CD4-positive, alpha-beta T cell (primary cell): ENCODE results near the gene MLKL. TPM values are rescaled to one million over a fixed set of nuclear protein-coding genes. Genes with fewer than 3 reads are reported as not detected.

Experiments
- ATAC-seq: fragments of 200-7000 bp; cut with Tn5 transposase; one replicate; pipeline ENCODE4 v1.10.0; 2022; ENCODE audit warnings: mild to moderate bottlenecking; ENCODE audit not compliant: poor library complexity
- CTCF ChIA-PET: fragments of 350-600 bp; sonication (Branson Sonifier 250); formaldehyde crosslinking; loops from one replicate; lab custom pipeline; 2021; ENCODE audit warnings: antibody characterized with exemption, inconsistent platforms; lab: Charles Lee
- POLR2A ChIA-PET: fragments of 350-600 bp; sonication (Branson Sonifier 250); formaldehyde crosslinking; loops from one replicate; lab custom pipeline; 2021; ENCODE audit warnings: antibody characterized with exemption, inconsistent platforms; lab: Charles Lee
- DNase-seq, 14 experiments: peaks; one replicate each; pipeline ENCODE4 v3.0.0-alpha.2; 2013 to 2020; ENCODE audit warnings: mixed read lengths in 2 of 14
- H3K27ac ChIP-seq, 2 donors: one replicate each; pipeline versions ENCODE4 v1.5.1 to v1.7.0; 2013; ENCODE audit warnings: low read length in 2 of 2, low read depth in 1 of 2, mild to moderate bottlenecking in 1 of 2
- H3K27me3 ChIP-seq, 2 experiments: 1 replicate in 1 of 2; 2 replicates in 1 of 2; pipeline versions ENCODE4 v1.6.1 to v1.7.0; 2013; ENCODE audit warnings: low read length in 2 of 2, control low read depth in 1 of 2, mild to moderate bottlenecking in 1 of 2, moderate library complexity in 1 of 2; ENCODE audit not compliant: insufficient read depth in 2 of 2, control insufficient read depth in 1 of 2
- H3K36me3 ChIP-seq: one replicate; pipeline ENCODE4 v1.6.1; 2013; ENCODE audit warnings: low read length, control low read depth; ENCODE audit not compliant: insufficient read depth
- H3K4me1 ChIP-seq: one replicate; pipeline ENCODE4 v1.6.1; 2013; ENCODE audit warnings: low read length, control low read depth; ENCODE audit not compliant: insufficient read depth
- H3K4me3 ChIP-seq: one replicate; pipeline ENCODE4 v1.5.1; 2013; ENCODE audit warnings: mild to moderate bottlenecking, low read length, moderate library complexity
- H3K9me3 ChIP-seq, 2 experiments: 1 replicate in 1 of 2; 2 replicates in 1 of 2; pipeline versions ENCODE4 v1.6.1 to v1.7.0; 2013; ENCODE audit warnings: low read length in 2 of 2, mild to moderate bottlenecking in 2 of 2, control low read depth in 1 of 2, moderate library complexity in 1 of 2; ENCODE audit not compliant: control insufficient read depth in 1 of 2, insufficient read depth in 1 of 2
- H3K27ac Mint-ChIP-seq: one replicate; pipeline ENCODE4 v1.8.0; 2020; ENCODE audit warnings: mixed read lengths
- H3K27me3 Mint-ChIP-seq: one replicate; pipeline ENCODE4 v1.8.0; 2021; ENCODE audit warnings: mixed read lengths
- H3K36me3 Mint-ChIP-seq: one replicate; pipeline ENCODE4 v1.8.0; 2021; ENCODE audit warnings: low read depth, mixed read lengths
- H3K4me1 Mint-ChIP-seq: one replicate; pipeline ENCODE4 v1.8.0; 2021; ENCODE audit warnings: low read depth, mixed read lengths
- H3K4me3 Mint-ChIP-seq: one replicate; pipeline ENCODE4 v1.8.0; 2020; ENCODE audit warnings: mild to moderate bottlenecking, mixed read lengths
- H3K9me3 Mint-ChIP-seq: one replicate; pipeline ENCODE4 v1.8.0; 2020; ENCODE audit warnings: mixed read lengths
- CTCF ChIP-seq: fragments of 200-600 bp; IDR thresholded peaks from one replicate; pipeline ENCODE4 v1.8.0; 2022; ENCODE audit warnings: antibody characterized with exemption, mild to moderate bottlenecking
- intact Hi-C, 2 experiments: fragments of 100-400 bp; cut with DNase I in 1 of 2; cut with micrococcal nuclease in 1 of 2; formaldehyde crosslinking; loops; one replicate each; pipeline versions ENCODE4 v1.15.1 to v1.9.0; 2023 to 2025; cut with DNase I, micrococcal nuclease
- total RNA-seq, 174 experiments: library from RNA in 2 of 174; stranded (reverse) in 2 of 174; gene quantifications; one replicate each; pipeline ENCODE4 v1.2.3 and lab custom pipeline; 2021 to 2026

MLKL gene
- total RNA-seq, 2 experiments from 2014 or later: 29.1 to 30.0 TPM

- no peaks in the 10 kb centered on the region for H3K9me3 Mint-ChIP-seq
- Histone ChIP-seq H3K36me3 (peaks cover 36% of the 10 kb centered on the region), H3K9me3 (no peaks in the 10 kb centered on the region), H3K27ac (no peak overlapping the region), H3K27me3 (no peaks in the 10 kb centered on the region), H3K4me3 (peak overlapping the region; percentile 93), H3K4me1 (peaks cover 38% of the 10 kb centered on the region)
- peak overlapping the region; percentile 95 for H3K27ac Mint-ChIP-seq
- H3K4me1 Mint-ChIP-seq: peaks cover 37% of the 10 kb centered on the region
- ATAC-seq (no peak), DNase-seq (peak in 10 of 14 experiments; percentile 4 to 46 (median 21))
- H3K4me3 Mint-ChIP-seq: peak overlapping the region; percentile 99
- H3K36me3 Mint-ChIP-seq: peaks cover 44% of the 10 kb centered on the region
- TF ChIP-seq CTCF: no peak
- ChIA-PET CTCF (interaction anchor here (0.7 to 1.5 kb wide), 3 partner anchors 16 to 61 kb away, joined by 3 to 5 read pairs (median 4); partner anchors contain the start of gene GLG1), POLR2A (interaction anchor here (0.6 to 2.8 kb wide), 18 partner anchors 9 to 981 kb away, joined by 3 to 34 read pairs (median 6); partner anchors contain the start of genes ADAT1, GABARAPL2, GLG1 and KARS1)
- no peaks in the 10 kb centered on the region for H3K27me3 Mint-ChIP-seq
- intact Hi-C loops: loop anchor here (2.0 to 10.0 kb wide), 8 partner anchors 35 to 978 kb away; partner anchors contain the start of genes MLKL (in 2 of the 2), CFDP1 (in 1 of the 2), GABARAPL2 (in 1 of the 2) and GLG1 (in 1 of the 2)
These were observed 33.4 kb downstream of the MLKL start for GRCh38 chr16:74667255-74667700.

- no peaks in the 10 kb centered on the region for H3K9me3 ChIP-seq
- H3K36me3 ChIP-seq: peaks cover 31% of the 10 kb centered on the region
- POLR2A ChIA-PET: interaction anchor here (0.7 to 2.8 kb wide), 17 partner anchors 8 to 981 kb away, joined by 3 to 34 read pairs (median 6); partner anchors contain the start of genes ADAT1, GABARAPL2, GLG1 and KARS1
- Mint-ChIP-seq H3K36me3 (peaks cover 44% of the 10 kb centered on the region), H3K9me3 (no peaks in the 10 kb centered on the region), H3K4me3 (peak within 1 kb of the TSS; percentile 99), H3K27me3 (no peaks in the 10 kb centered on the region), H3K27ac (peak within 1 kb of the TSS; percentile 95), H3K4me1 (peaks cover 44% of the 10 kb centered on the region)
- peak within 1 kb of the TSS; percentile 69 to 72 for H3K27ac ChIP-seq
- CTCF ChIA-PET: interaction anchor here (0.6 to 1.5 kb wide), 4 partner anchors 15 to 60 kb away, joined by 3 to 5 read pairs (median 4); partner anchors contain the start of genes GLG1 and MLKL
- H3K4me1 ChIP-seq: peaks cover 38% of the 10 kb centered on the region
- intact Hi-C loops: loop anchor here (1.0 to 10.0 kb wide), 9 partner anchors 36 to 978 kb away; partner anchors contain the start of genes GLG1 (in 2 of the 2), MLKL (in 2 of the 2), CFDP1 (in 1 of the 2) and GABARAPL2 (in 1 of the 2)
- no peaks in the 10 kb centered on the region for H3K27me3 ChIP-seq
- peak within 1 kb of the TSS; percentile 93 for H3K4me3 ChIP-seq
- DNase-seq (peak; percentile 91 to 99 (median 94)), ATAC-seq (peak; percentile 99)
- TF ChIP-seq CTCF: no peak
These were observed 34.0 kb downstream of the MLKL start, which contains the start of gene RFWD3 for GRCh38 chr16:74666425-74667254. TSS of gene RFWD3 (minus strand) at chr16:74666877. CDS start at chr16:74661449, 5,428 bp downstream.

- CTCF ChIA-PET: interaction anchor here (0.6 kb wide), 1 partner anchor 35 kb away, joined by 3 read pairs; the partner anchor contains the start of gene MLKL
- Histone ChIP-seq H3K9me3 (no peaks in the 10 kb centered on the region), H3K27me3 (no peaks in the 10 kb centered on the region), H3K4me1 (peaks cover 40% of the 10 kb centered on the region), H3K36me3 (peaks cover 34% of the 10 kb centered on the region), H3K27ac (peak overlapping the region; percentile 69 to 72), H3K4me3 (peak overlapping the region; percentile 93)
- intact Hi-C loops: loop anchor here (1.0 to 10.0 kb wide), 9 partner anchors 36 to 979 kb away; partner anchors contain the start of genes GLG1 (in 2 of the 2), MLKL (in 2 of the 2), CFDP1 (in 1 of the 2) and GABARAPL2 (in 1 of the 2)
- DNase-seq (no peak), ATAC-seq (no peak)
- POLR2A ChIA-PET: interaction anchor here (1.1 to 2.8 kb wide), 13 partner anchors 8 to 982 kb away, joined by 3 to 34 read pairs (median 7); partner anchors contain the start of genes ADAT1, GABARAPL2, GLG1 and KARS1
- H3K27me3 Mint-ChIP-seq: no peaks in the 10 kb centered on the region
- peaks cover 49% of the 10 kb centered on the region for H3K4me1 Mint-ChIP-seq
- peak overlapping the region; percentile 99 for H3K4me3 Mint-ChIP-seq
- H3K27ac Mint-ChIP-seq: peak overlapping the region; percentile 95
- no peak for TF ChIP-seq CTCF
- peaks cover 46% of the 10 kb centered on the region for H3K36me3 Mint-ChIP-seq
- H3K9me3 Mint-ChIP-seq: no peaks in the 10 kb centered on the region
These were observed 34.6 kb downstream of the MLKL start for GRCh38 chr16:74666010-74666421.
